Omental fat pad (tissue), 4 donors: ENCODE data around the gene FGF9. TPM values are rescaled to one million over a fixed set of nuclear protein-coding genes. Genes with fewer than 3 reads are reported as not detected.

Experiments
- ATAC-seq: fragments of 150-250 bp; one replicate; pipeline ENCODE4 v1.9.1; 2016; ENCODE audit warnings: mild to moderate bottlenecking, moderate library complexity; ENCODE audit not compliant: low FRiP score
- DNase-seq: peaks from one replicate; pipeline ENCODE4 v3.0.0-alpha.2; 2019; ENCODE audit warnings: low spot score
- CTCF ChIP-seq, 3 donors: fragments of 450-650 bp; IDR thresholded peaks; one replicate each; pipeline ENCODE4 v1.5.1; 2016 to 2017; ENCODE audit warnings: antibody characterized with exemption in 3 of 3, mild to moderate bottlenecking in 3 of 3, moderate library complexity in 2 of 3
- total RNA-seq, 4 donors: library from RNA; depleted of rRNA; stranded (reverse); fragments of >200 nt; gene quantifications; one replicate each; pipeline ENCODE4 v1.1.0, GENCODE V29; 2016

The FGF9 gene
- 1 to 10 TPM in 2 of 4 donors, under 1 TPM in 2; 0.16 to 5.3 (median 1.6) TPM for total RNA-seq

DNA sequence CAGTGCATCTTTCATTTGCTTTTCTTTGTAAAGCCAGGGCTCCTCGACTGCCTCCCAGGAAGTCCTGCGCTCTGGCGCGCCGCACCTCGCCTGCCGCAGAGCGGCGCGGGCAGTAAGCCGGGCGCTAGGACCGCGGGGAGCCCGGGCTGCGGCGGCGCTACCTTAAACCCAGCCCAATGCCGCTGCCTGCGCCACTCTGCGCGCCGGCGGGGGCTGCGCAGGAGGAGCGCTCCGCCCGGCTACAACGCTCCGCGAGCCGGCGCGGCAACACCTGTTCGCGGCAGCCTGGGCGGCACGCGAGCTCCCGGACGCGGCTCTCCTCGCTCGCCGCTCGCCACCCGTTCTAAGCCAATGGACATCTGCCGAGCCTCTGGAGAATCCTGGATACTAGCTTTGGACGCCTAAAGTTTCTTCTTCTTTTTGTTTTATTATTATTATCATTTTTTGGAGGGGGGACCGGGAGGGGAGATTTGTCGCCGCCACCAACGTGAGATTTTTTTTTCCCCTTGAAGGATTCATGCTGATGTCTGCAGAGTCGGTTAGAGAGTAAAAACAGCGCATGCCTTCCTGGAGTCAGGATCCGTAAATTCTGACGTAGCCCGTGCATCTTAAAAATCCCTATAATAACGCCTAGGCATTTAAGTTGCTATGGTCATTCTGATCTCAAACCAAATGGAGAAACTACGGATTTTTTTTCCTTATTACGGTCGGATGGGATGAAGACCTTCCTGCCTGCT is at the start of gene FGF9:
Gene FGF9 (plus strand): TSS at position 191 of the 737 bp plus-strand sequence. CDS start 840 bp downstream, outside the sequence.
- DNase-seq (no peak), ATAC-seq (peak; percentile 65)
- no peak for TF ChIP-seq CTCF (IDR thresholded peaks at IDR 0.05)

GRCh38 chr13:21625366-21625765 is 45.5 kb upstream of the FGF9 start:
- ATAC-seq (peak; percentile 78), DNase-seq (no peak)
- TF ChIP-seq CTCF (IDR thresholded peaks at IDR 0.05) = no peak

GRCh38 chr13:21632196-21632595 is 38.7 kb upstream of the FGF9 start:
- ATAC-seq (no peak), DNase-seq (no peak)
- no peak for TF ChIP-seq CTCF (IDR thresholded peaks at IDR 0.05)

DNA sequence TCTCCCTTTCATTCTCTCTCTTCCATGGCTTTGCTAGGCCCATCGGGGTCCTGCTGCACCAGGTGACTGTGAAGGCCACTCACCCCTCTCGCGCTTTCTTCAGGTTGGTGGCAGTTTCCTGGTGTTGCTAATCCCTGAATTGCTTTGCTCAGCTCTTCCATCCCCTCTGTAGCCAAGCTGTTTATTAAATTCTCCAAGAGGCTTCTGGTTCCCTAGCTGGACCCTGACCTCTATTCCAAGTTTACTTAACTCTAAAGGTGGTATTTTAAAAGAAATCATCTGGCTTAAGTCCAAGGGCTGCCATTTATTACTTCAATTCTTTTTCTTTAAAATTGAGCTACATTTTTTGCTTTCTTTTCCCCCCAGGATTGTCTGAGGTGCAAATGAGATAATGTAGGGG is 34.2 kb upstream of the FGF9 start:
- no peak for TF ChIP-seq CTCF (IDR thresholded peaks at IDR 0.05)
- no peak for ATAC-seq
- DNase-seq = no peak

GRCh38 chr13:21637296-21637695 is 33.6 kb upstream of the FGF9 start:
- ATAC-seq (peak; percentile 88), DNase-seq (peak; percentile 46)
- TF ChIP-seq CTCF (IDR thresholded peaks at IDR 0.05) = no peak

DNA sequence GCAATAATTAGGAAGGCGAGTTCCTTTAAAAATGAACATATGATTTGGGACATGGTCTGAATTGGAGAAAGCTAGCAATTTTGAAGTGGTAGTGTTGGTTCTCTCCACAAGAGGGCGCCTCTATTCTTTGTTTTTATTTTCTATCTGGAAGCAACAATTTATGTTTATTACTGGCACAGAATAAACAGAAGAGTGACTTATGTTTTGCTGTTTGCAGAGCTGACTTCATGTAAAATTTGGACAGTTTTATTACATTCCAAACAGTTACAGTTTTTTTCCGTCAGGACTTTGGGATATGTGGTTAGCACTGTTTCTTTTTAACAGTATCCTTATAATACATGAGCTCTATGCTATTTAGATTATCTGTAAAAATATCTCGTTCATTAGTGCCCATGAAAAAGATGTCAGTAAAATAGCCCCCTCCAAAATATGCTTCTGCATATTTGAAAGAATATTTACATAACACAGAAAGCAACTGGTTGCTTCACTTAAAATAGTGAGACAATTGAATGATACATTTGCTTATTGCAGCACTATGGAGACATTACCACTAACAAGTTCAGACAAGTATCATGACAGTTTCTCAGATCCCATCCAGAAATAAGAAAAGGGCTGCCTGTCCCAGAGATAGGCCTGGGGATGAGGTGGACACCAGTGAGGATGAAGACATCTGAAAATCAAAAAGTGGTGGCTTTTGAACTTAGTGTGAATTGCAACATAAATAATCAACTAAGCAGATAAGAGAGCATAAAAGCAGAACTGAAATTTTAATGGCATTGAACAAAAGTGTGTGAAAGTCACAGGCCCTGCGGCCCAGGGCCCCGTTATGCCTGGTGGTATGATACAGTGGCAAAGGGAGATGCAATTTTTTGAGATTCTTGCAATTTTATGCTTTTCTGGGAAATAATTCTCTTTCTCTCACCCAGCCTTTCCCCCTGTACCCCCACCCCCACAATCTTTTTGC is 32.3 kb upstream of the FGF9 start:
- DNase-seq (no peak), ATAC-seq (peak; percentile 18)
- TF ChIP-seq CTCF (IDR thresholded peaks at IDR 0.05) = no peak
